DMS 273 treated with DMSO at 0.1 percent for 48 hours (cell line): ENCODE results near the gene AGAP1.

Experiments used
- DNase-seq: peaks from one replicate; lab custom pipeline; 2025; lab: John Stamatoyannopoulos, UW

The AGAP1 gene

DNA sequence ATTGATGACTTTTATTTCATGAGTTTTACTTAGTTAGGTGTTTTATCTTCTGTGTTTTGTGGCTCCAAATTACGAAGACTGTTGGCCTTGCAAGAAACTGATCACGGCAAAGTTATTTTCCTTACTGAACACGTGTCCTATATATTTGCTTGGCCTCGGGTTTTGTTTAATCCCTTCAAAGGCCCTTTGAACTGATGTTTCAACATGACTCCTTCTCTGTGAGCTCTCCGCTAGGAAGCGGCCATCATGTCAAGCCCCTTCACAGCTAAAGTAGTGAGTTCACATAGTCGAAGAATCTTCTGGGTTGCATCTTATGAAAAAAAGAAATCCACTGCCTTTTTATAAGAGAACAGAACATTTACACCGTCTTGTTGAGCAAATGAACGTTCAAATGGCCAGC is 515.0 kb downstream of the AGAP1 start:
- DNase-seq: no peak

DNA sequence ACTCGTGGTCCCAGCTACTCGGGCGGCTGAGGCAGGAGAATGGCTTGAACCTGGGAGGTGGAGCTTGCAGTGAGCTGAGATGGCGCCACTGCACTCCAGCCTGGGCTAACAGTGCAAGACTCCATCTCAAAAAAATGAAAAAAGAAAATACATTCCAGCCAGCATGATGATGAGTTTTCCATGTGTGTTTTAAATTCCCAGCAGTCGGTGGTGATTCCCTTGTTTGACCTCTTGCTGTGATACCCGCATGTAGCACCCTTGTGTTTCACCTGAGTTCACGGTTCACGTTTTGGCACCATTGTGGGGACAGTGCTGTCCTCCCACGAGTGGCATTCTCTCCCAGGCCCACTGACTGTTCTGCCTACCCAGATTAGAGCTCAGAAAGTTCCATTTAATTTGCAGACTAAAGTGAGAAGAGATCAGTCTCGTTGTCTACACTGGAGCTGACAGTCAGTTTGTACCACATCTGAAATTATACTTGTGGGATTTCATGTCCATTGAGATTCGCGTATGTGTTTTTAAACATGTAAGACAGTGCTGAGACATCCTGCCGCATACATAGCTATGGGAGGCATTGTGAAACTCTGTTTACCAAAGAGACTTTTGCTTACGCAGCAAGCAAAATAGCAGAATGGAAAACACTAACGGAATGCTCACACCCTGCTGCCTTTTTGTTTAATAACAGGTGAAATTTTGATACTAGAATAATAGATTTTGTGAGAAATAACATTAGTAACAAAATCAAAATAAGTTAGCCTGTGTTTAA is 517.3 kb downstream of the AGAP1 start:
- DNase-seq: no peak

DNA sequence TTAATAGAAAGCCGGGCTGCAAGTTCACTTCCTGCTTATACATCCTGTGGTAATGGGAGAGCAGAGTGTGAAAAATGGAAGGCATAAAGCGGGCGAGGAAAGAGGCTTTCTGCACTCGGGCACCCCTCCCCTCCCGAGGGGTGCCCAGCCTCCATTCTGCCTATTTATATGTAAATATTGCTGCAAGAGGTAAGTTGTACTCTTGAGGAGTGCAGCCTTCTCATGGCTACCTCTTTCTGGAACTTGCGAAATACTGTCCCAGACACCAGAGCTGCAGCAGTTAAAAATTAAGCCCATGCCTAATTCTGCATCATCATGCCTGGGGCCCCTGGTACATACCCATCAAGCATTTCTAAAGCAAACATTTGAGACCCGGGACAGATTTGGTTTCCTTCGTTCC is 518.3 kb downstream of the AGAP1 start:
- DNase-seq: no peak

DNA sequence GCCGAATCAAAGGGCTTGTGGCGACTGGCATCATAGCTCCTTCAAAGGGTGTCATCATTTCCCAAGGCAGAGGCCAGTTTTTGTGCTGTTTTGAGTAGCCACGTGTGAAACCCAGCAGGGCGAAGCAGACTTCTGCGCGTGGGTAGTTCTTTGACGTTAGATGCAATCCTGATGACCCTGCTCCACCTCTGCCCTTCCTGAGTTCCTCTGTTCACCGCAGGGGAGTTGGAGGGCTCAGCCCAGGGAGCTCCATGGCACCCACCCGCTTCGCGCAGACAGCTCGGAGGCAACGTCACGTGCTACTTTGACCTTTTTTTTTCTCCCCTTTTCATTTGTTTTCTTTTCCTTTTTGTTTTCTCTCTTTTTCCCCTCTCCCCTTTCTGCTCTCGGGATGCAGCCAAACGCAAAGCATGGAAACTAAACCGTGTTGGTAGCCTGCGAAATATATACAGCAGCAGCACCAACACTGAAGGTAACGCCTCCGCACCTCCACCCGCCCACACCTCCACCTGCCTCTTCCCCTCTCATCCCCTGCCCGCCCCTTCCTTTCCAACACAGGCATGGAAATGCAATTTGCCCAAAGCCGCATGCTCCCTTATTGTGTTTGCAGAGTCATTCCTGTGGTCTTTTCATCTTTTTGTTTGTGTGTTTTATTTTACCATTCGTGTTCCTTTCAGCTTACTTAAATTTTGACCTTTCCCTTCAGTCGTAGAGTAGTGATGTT is 520.7 kb downstream of the AGAP1 start:
- no peak for DNase-seq

DNA sequence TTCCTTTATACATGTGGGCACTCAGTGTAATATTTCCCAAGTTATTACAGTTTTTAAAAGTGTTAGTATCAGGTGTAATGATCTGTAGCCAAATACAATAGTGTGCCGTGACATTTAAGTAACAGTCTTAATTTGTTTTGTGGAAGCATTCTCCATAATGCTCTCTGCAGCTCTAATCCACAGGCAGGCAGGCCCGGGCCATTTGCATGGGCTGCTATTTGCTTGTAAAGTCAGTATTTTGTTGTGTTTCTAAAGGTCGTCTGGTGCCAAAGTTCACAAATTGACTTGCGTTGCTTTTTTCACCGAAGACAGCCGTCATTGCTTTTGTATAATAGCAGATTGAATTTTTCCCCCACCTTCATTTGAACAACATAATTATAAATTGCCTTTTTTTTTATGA is 521.3 kb downstream of the AGAP1 start:
- DNase-seq: no peak

DNA sequence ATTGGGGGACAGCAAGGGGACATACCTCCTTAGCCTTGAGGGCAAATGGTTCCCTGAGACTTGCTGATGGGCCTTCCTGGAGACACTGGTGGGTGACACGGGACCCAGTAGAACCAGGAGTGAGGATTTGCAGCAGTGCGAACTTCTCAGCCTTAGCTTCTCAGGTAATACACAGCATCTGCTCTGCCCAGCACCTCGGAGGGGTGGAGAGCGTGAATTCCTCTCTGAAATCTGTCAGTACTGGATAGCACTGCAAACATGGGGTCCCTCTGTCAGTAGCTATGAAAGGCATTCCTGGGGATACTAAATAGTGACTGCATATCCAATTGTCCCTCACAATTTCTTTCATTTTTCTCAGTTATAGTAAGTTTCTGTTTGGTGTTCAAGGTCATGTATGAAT is 522.7 kb downstream of the AGAP1 start:
- no peak for DNase-seq

DNA sequence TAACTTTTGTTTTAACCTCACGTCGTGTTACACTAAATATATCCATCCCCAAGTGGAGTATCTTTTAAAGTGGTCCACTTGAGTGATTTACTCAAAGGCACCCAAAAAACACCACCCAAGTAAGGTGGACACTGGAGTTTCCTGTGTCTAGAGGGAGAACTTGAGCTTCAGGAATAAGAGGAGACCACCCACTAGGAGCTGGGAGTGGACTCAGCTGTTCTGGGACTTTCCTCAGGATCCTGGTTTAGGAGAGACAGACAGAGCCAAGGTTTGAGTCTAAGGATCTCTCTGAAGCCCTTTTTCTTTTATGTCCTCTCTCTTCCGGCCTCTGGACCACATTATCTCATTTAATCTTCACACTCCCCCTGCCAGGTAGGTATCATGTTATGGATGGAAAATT is 523.6 kb downstream of the AGAP1 start:
- DNase-seq: no peak

DNA sequence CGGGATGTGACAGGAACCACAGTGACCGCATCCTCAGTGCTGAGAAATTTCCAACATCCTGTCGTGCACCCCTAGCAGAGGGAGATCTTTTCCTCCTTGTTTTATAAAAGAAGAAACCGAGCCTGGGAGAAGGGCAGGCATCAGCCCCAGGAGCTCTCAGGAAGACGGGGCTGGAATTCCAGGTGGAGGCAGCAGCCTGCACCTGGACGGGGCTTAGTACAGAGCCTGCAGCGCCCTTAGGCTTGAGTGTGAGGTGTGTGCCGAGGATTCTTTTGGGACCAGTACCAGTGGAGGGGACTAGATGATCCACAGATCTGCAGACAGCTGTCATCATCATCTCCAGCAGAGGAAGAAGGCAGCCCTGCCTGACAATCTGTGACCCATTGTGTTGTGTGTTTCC is 525.6 kb downstream of the AGAP1 start:
- no peak for DNase-seq

DNA sequence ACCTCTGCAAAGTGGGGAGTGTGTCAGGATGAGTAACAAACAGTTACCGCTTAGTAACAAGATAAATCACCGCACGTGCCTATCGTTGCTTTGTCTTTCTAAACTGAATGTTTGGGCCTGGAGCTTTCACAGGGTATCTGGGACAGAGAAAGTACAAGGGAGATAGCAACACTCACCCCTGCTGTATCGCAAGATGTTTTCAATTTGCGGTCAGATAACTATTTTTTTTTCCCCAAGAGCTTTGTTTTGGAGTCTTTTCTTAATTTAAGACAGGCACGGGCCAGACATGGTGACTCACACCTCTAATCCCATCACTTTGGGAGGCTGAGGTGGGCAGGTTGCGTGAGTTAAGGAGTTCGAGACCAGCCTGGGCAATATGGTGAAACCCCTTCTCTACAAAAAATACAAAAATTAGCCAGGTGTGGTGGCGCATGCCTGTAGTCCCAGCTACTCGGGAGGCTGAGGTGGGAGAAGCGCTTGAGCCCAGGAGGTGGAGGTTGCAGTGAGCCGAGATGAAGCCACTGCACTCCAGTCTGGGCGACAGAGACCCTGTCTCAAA is 527.7 kb downstream of the AGAP1 start:
- DNase-seq: no peak

DNA sequence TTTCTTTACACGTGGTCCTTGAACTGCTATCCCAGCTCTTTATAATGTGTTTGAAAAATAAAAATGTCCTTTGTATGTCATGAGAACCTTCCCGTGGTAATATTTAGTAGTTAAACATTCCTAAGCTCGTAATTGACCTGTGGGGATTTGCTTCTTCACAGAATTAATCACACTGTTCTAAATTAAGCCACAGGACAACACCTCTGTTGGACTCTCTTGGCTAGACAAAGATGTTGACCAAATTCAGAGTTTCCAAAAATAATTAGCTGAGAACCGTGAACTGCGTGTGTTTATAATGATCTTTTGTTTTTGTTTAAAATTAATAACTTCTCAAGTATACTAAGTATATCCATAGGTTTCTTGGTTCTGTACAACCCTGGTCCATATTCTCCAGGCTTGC is 528.3 kb downstream of the AGAP1 start:
- DNase-seq: no peak

DNA sequence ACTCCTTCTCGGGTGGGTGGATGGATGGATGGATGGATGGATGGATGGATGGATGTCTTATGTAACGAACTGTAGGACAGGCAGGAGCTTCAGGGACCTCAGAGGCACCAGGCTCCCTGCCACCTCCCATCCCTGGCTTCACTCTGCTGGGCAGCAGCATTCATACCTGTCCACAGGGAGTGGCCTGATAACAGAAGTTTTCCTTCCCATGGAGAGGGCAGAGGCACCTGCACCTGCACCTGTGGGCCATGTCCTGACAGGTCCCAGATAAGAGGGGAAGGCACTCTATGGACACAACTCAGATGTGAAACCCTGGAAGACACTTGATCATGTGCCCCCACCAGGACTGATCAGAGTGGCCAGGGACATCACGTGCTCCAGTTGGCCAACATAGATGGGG is 532.0 kb downstream of the AGAP1 start:
- no peak for DNase-seq

DNA sequence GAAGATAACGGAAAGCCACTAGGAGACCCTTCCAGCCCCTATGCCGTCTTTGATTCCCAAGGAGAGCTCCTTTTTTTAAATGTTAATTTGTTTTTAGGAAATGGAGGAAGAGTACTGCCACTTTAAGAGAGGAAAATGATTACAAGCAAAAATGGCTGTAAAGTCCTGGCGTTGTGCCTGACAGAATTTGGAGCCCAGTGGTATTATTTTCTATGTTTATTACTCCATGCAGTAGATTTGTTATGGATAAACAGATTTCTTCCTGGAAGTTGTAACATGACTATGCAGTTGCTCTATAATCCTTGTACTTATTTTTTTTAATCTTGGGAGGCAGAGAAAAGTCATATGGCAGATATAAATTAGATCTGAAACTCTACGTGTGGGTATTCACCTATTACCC is 533.0 kb downstream of the AGAP1 start:
- DNase-seq: no peak

DNA sequence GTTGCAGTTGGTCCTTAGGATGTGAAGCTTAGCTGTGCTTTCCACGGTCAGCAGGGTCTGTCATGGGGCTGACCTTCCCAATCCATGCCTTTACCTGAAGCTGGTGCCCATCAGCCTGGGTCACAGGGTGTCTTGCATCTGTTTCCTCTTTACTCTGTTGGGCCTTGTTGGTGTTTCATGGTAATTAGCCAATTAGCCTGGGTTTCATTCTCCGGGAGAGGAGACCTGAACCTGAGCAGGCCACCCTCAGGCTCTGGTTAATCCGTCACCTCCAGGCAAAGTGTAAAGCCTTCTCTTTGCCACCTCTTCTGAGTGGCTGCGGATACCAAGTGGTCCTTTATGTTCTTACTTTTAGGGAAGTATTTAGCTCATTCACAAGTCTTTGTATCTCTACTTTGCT is 534.2 kb downstream of the AGAP1 start:
- DNase-seq: no peak

DNA sequence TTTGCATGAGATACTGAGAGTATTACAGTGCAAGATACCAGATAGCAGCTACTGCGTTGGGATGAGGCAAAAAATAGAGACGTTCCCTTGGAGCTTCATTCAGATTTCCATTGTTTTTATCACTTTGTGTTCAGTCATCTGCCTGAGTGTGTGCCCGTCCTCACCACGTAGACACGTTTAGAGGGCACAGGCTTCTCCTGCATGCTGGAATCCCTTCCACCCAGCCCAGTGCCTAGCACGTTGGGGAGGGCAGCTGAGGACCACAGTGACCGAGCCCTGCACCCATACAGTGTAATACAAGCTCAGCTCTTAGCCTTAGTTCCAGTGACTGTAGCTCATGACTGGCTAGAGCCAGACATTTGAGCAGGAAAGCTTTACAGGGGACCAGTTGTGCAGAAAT is 539.6 kb downstream of the AGAP1 start:
- DNase-seq: no peak

DNA sequence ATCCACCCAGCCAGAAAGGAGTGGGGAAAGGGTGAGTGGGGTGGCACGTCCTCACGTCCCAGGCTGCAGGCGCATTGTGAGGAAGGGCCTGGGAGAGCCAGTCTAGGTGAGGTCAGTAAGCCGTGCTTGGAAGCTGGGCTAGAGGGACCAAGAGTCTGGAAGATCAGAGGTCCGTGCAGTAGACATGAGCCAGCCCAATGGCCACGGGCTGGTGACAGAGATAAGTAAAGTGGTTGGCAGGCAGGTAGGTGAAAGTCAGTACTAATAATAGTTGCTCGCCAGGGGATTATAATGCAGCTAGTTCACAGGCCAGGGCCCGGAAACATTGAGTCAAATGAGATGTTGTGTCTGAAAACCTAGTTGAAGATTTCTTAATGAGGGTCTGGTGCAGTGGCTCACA is 541.1 kb downstream of the AGAP1 start:
- DNase-seq: no peak

DNA sequence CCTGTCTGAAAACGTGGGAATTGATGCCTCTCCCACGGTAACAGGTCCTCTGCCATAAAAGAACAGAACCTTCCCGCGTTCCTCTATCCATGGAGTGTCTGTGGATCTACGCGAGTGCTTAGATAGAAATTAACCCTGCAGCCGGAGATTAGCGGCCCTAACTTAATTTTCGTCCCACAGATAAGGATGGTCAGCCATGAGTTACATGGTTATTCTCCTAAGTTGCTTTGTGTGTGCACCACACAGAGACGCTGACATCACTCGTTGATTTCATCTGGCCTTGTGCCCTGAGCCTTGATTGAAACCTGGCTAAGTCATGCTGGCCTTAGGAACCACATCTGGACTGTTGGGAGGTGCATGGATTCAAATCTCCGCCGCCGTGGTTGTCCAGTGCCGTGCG is 542.2 kb downstream of the AGAP1 start:
- no peak for DNase-seq

DNA sequence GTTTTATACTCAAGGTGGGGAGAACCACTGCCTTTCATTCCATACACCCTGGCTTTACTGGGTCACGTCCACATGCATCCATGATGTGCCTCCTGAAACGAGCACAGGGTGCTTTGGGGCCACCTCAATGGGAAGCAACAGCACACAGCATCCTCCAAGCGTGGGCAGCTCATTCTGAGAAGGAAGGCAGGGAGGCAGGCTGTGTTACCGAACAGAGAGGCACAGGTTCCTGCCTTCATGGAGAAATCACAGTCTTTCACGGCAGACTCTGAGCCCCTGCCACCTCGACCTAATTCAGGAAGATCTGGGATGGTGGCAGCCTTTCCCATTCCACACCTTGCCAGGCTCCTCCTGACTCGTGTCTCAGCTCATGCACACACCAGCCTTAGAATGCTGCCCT is 544.3 kb downstream of the AGAP1 start:
- no peak for DNase-seq

DNA sequence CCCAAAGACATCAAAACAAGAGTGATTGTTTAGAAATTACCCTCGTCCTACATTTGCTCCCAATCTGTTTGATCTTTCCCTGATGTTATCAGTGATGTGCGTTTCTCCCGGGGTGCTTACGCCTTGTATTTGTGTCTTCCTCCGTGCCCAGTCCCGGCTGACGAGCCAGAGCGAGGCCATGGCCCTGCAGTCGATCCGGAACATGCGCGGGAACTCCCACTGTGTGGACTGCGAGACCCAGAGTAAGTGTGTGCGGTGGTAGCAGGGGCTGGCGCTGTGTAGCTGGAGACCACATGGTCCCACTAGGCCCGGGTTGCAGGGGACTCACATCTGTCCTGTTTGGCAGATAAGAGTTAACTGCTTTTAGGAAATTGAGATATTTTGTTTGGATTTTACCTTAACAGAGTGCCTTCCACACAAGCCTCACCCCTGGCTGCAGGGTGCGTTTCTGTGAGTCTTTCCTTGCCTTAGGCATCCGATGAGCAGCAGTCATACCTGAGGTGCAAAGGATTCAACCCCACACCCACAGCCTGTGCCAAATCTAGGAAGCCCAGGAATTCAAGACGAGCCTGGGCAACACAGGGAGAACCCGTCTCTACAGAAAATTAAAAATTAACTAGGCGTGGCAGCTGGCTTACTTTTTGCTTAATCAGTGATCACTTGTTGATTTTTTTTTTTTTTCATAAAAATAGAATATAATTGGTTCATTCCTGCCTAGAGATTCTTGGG is 546.9 kb downstream of the AGAP1 start:
- DNase-seq: no peak

DNA sequence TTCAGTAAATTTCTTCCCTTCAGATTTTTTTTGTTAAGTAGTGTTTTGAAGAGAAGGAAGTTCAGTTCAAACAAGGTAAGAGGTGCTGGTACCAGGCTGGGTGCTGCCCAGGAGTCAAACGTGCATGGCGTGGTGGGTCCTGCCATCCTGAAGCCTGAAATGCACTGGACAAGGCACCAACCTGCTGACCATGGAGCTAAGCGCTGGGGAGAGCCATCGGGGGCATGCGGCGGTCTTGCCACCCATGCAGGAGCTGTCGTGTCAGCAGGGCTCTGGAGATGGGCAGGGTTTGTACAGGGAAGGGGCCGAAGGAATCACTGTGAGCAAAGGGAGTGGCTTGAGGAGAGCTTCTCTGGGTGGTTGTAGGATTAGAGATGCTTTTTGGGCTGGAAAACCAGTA is 547.8 kb downstream of the AGAP1 start:
- no peak for DNase-seq

DNA sequence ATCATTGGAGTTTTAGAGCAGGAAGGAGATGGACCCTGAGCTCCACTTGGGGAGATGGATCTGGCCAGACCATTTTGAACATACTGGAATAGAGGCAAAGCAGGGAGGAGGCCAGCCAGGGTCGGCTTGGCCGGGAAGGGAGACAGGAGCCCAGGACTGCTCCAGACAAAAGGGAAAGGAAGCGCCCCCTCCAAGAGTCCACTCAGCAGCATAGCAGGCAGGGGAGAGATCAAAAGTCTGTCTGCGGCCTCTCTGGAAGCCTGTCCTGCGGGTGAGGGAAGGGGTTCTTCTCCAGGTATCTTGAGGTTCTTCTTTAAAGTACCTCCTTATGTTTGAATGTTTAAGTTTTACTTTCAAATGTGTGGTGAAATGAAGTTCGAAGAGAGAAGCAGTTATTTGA is 548.2 kb downstream of the AGAP1 start:
- DNase-seq: no peak

DNA sequence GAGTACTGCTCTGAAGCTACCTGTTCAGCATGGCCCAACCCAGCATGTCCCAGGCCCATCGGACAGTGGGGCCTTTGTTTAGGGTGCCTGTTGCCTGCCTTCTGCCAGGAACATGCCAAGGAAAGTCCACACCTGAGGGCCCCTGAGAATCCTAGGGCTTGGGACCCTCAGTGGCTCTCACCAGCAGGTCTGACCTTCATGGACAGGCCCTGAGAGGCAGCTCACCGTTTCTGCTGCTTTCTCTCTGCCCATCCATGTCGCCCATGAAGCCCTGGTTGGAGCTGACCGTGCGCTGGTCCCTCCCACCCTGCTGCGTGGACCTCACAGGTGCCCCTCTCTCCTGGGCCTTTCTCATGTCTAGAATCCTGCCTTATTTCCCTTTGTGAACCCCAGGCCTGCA is 550.3 kb downstream of the AGAP1 start:
- no peak for DNase-seq

DNA sequence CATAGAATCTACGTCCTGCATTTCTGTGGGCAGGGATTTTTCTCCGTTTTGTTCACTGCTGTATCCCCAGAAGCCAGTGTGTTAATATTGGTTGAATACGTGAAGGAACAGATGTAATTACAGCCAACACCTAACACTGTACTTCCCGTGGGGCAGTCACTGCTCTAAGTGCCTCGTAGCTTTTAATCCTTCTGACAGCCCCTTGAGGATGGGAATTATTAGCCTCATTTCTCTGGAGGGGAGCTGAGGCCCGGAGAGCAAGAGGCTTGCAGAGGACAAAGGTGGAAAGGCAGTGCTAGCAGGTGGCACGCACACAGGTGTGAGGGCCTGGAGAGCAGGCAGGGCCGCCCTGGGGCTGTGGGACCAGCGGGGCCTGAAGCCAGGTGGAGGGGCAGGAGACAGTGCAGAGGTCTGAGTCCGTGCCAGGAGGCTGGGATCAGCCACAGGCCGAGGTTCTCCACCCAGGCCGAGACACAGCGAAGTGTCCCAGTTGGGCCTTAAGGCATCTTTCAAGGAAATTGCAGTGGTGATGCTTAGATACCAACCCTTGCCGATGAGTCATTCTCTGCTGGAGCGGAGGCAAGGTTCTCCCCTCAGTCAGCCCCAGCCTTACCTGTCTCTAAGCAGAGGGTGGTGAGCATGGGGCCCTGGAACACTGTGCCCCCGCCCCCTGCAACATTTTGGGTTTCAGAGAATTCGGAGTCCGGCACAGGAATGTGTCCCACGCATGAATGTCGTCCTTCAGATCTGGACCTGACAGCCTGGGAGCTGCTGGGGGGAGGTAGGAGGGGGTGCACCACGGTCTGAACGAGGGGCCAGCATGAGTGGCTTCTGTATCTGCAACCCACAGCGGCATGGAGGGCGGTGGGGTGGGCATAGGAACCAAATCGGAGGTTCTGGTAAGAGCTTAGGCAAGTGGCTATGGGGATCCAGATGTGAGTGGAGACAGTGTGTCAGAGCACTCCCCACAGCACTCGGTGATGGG is 551.7 kb downstream of the AGAP1 start:
- DNase-seq: no peak
